Brain microvascular endothelial cell (primary cell): ENCODE data around the gene SLC35F1.

Experiments used
- DNase-seq: peaks from one replicate; pipeline ENCODE4 v3.0.0-alpha.2; 2020
- H3K27ac ChIP-seq: fragments of 250-450 bp; sonication (Bioruptor Pico); 2 replicates; pipeline ENCODE4 v1.5.1; 2020; ENCODE audit warnings: mild to moderate bottlenecking, moderate library complexity
- H3K27me3 ChIP-seq: fragments of 250-450 bp; sonication (Bioruptor Pico); replicated peaks from 2 replicates; pipeline ENCODE4 v1.5.1; 2020; ENCODE audit warnings: mild to moderate bottlenecking
- H3K36me3 ChIP-seq: fragments of 250-450 bp; sonication (Bioruptor Pico); replicated peaks from 2 replicates; pipeline ENCODE4 v1.5.1; 2020; ENCODE audit warnings: mild to moderate bottlenecking
- H3K4me3 ChIP-seq: 2 replicates; pipeline ENCODE4 v1.5.1; 2011; ENCODE audit warnings: low read depth, mild to moderate bottlenecking, control low read depth, low read length, moderate library complexity
- in situ Hi-C: cut with HindIII; loops from 2 replicates; pipeline ENCODE4 v1.10.0; 2017; ENCODE audit warnings: low sequenced_read_pairs, low pct_ligation_motif_present
- TF ChIP-seq, protein P1 (sequence below): IDR thresholded peaks from 2 replicates; pipeline ENCODE4 v1.5.1; 2011; ENCODE audit warnings: low read depth, mild to moderate bottlenecking, moderate library complexity, low read length, control low read depth, inconsistent platforms; ENCODE audit errors: missing control alignments

The SLC35F1 gene

DNA sequence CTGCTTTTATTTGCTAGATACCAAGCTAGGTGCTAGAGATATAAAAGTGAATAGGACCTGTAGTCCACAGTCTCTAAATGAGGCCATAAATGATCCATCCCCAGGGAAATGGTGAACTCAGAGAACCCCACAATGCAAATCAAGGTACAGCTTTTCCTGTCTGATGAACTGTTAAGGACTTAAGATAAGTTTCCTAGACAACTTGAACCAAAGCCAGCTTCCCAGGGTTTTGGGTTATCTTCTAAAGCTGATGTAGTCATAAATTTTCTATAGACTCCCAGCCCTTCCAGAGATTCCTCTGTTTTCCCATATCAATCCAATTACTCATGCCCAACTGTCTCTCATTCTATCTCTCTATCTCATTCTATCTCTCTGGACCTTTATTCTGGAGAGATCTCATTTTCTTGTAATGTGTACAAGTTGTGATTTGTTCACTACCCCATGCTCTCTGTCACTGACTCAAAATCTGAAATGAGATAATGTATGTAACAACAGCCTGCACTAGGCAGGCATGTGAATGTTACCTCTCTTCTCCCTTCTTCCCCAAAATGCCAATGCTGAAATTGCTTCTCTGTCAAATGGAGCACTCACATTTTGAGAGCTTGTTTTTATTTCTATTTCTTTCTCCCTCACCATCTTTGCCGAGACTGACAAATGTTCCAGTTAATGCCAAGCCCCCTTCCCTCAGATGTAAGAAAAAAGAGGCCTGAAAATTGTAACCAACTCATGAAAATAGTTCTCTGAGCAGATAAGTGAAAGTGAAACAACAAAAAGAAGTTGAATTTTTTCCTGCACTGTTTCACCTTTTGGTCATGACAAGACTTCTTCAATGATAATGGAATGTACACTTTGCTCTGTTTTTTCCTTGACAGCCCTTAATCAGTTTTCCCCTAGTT, 279.9 kb downstream of the SLC35F1 start:
- Histone ChIP-seq H3K27me3 (no peaks in the 10 kb centered on the region), H3K27ac (peak overlapping the region; percentile 29), H3K36me3 (no peaks in the 10 kb centered on the region), H3K4me3 (no peak overlapping the region)
- in situ Hi-C loops, result no loop called here
- TF ChIP-seq, protein P1, sequence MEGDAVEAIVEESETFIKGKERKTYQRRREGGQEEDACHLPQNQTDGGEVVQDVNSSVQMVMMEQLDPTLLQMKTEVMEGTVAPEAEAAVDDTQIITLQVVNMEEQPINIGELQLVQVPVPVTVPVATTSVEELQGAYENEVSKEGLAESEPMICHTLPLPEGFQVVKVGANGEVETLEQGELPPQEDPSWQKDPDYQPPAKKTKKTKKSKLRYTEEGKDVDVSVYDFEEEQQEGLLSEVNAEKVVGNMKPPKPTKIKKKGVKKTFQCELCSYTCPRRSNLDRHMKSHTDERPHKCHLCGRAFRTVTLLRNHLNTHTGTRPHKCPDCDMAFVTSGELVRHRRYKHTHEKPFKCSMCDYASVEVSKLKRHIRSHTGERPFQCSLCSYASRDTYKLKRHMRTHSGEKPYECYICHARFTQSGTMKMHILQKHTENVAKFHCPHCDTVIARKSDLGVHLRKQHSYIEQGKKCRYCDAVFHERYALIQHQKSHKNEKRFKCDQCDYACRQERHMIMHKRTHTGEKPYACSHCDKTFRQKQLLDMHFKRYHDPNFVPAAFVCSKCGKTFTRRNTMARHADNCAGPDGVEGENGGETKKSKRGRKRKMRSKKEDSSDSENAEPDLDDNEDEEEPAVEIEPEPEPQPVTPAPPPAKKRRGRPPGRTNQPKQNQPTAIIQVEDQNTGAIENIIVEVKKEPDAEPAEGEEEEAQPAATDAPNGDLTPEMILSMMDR, result no peak
- peak; percentile 52 for DNase-seq

DNA sequence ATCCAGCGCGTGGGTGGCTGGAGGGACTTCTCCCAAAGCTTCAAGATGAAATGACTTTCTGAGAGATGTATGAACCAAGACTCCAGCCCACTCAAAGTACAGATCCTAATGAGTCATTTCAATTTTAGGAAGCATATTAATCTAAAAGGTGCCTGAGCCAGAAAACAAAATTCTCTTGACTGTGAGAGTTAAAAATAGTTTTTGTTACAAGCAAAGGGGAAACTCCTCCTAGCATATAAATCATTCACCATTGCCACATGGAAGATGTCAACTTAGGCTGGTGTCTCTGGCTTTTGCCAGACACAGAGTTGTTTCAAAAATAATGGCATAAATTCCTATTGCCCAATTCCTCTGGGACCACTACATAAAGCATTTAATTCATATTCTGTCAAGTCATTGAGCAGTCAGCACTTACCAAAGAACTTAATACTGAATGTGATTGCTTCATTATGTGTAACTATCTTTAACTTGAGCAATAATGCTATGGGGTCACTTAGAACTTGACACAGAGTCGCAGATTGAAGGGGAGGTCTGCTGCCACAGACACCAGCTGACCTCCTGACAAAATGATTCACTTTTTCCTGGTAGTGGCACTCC, 280.6 kb downstream of the SLC35F1 start:
- TF ChIP-seq, protein P1, result no peak
- peak; percentile 11 for DNase-seq
- Histone ChIP-seq H3K27me3 (no peaks in the 10 kb centered on the region), H3K4me3 (no peak overlapping the region), H3K27ac (peak overlapping the region; percentile 29), H3K36me3 (no peaks in the 10 kb centered on the region)
- in situ Hi-C loops, result no loop called here

GRCh38 chr6:118188561-118188960, 281.5 kb downstream of the SLC35F1 start:
- no peak overlapping the region for H3K27ac ChIP-seq
- in situ Hi-C loops, result no loop called here

DNA sequence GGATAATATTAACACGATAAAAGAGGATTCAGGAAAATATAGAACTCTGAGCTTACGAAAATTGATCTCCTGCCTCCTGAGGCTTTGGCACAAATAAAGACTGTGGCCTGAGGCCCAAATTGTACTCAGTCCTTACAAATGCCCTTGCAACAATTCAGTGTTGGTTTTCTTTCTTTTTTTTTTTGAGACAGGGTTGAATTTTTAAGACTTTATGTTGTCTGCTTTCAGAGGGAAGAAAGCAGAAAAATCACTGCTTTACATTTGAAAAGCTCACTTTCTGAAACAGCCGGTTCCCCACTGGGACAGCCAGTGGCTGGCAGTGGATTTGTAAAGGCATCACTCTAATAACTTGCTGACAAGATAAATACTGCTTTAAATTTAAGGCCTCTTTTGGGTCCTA, 290.5 kb downstream of the SLC35F1 start:
- in situ Hi-C loops, result no loop called here
- Histone ChIP-seq H3K27me3 (no peaks in the 10 kb centered on the region), H3K36me3 (no peaks in the 10 kb centered on the region), H3K27ac (no peak overlapping the region), H3K4me3 (no peak overlapping the region)
- TF ChIP-seq, protein P1, result no peak
- DNase-seq, result no peak

More at GRCh38 chr6:118188561-118188960, 281.5 kb downstream of the SLC35F1 start:
- DNase-seq, result no peak
- Histone ChIP-seq H3K4me3 (no peak overlapping the region), H3K27me3 (no peaks in the 10 kb centered on the region), H3K36me3 (no peaks in the 10 kb centered on the region)
- TF ChIP-seq, protein P1, result no peak

- H3K27ac ChIP-seq, result no peak overlapping the region
- no peak overlapping the region for H3K4me3 ChIP-seq
- peak; percentile 77 for DNase-seq
- in situ Hi-C loops, result no loop called here
- H3K27me3 ChIP-seq, result no peaks in the 10 kb centered on the region
- TF ChIP-seq, protein P1, result no peak
- no peaks in the 10 kb centered on the region for H3K36me3 ChIP-seq
These were observed 291.7 kb downstream of the SLC35F1 start for GRCh38 chr6:118198746-118199145.
